Measurements from ENCODE around the gene PPP4R4.

PPP4R4 gene

GRCh38 chr14:94282991-94283723 lies 109.0 kb downstream of the PPP4R4 start:
- no peaks in the 10 kb centered on the region for H3K9me3 ChIP-seq
- no peak overlapping the region for H3K4me3 ChIP-seq (ENCODE audit: low read depth in 1 of 2, low read length in 1 of 2)
- H3K36me3 ChIP-seq = no peaks in the 10 kb centered on the region
- peaks cover 18% of the 10 kb centered on the region for H3K27me3 ChIP-seq
- H3K4me1 ChIP-seq (ENCODE audit: control insufficient read depth in 1 of 2, insufficient read depth in 1 of 2, low read depth in 1 of 2, low read length in 1 of 2) = no peaks in the 10 kb centered on the region
- TF ChIP-seq, protein P1, sequence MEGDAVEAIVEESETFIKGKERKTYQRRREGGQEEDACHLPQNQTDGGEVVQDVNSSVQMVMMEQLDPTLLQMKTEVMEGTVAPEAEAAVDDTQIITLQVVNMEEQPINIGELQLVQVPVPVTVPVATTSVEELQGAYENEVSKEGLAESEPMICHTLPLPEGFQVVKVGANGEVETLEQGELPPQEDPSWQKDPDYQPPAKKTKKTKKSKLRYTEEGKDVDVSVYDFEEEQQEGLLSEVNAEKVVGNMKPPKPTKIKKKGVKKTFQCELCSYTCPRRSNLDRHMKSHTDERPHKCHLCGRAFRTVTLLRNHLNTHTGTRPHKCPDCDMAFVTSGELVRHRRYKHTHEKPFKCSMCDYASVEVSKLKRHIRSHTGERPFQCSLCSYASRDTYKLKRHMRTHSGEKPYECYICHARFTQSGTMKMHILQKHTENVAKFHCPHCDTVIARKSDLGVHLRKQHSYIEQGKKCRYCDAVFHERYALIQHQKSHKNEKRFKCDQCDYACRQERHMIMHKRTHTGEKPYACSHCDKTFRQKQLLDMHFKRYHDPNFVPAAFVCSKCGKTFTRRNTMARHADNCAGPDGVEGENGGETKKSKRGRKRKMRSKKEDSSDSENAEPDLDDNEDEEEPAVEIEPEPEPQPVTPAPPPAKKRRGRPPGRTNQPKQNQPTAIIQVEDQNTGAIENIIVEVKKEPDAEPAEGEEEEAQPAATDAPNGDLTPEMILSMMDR (IDR thresholded peaks at IDR 0.05) = no peak
- no peak overlapping the region for H3K27ac ChIP-seq

DNA sequence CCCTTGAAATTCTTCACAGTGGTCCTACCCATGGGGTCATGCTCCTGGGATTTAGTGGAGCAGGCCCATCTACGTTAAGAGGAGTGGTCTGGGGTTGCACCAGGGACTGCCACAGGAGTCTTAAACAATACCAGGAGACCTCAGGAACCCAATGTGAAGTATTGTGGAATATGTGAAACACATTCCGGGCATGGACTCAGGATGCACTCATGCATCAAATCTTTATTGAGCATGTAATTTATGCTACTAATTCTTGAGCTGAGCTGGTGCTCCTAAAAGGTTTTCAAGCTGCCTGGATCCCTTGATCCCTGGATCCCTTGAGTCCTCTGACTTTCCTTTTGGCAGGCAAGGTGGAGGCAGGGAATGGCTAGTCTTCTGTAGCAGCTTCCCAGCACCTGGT lies 110.1 kb downstream of the PPP4R4 start:
- Histone ChIP-seq H3K4me3 (ENCODE audit: low read depth in 1 of 2, low read length in 1 of 2) (no peak overlapping the region), H3K27ac (no peak overlapping the region), H3K36me3 (no peaks in the 10 kb centered on the region), H3K27me3 (peaks cover 10% of the 10 kb centered on the region), H3K9me3 (no peaks in the 10 kb centered on the region), H3K4me1 (ENCODE audit: control insufficient read depth in 1 of 2, insufficient read depth in 1 of 2, low read depth in 1 of 2, low read length in 1 of 2) (no peaks in the 10 kb centered on the region)
- TF ChIP-seq, protein P1 (IDR thresholded peaks at IDR 0.05) = no peak

GRCh38 chr14:94285158-94285557 lies 111.0 kb downstream of the PPP4R4 start:
- Histone ChIP-seq H3K27me3 (peaks cover 10% of the 10 kb centered on the region), H3K4me1 (ENCODE audit: control insufficient read depth in 1 of 2, insufficient read depth in 1 of 2, low read depth in 1 of 2, low read length in 1 of 2) (no peaks in the 10 kb centered on the region), H3K9me3 (no peaks in the 10 kb centered on the region), H3K36me3 (no peaks in the 10 kb centered on the region), H3K4me3 (ENCODE audit: low read depth in 1 of 2, low read length in 1 of 2) (no peak overlapping the region), H3K27ac (no peak overlapping the region)
- TF ChIP-seq, protein P1 (IDR thresholded peaks at IDR 0.05) = no peak

DNA sequence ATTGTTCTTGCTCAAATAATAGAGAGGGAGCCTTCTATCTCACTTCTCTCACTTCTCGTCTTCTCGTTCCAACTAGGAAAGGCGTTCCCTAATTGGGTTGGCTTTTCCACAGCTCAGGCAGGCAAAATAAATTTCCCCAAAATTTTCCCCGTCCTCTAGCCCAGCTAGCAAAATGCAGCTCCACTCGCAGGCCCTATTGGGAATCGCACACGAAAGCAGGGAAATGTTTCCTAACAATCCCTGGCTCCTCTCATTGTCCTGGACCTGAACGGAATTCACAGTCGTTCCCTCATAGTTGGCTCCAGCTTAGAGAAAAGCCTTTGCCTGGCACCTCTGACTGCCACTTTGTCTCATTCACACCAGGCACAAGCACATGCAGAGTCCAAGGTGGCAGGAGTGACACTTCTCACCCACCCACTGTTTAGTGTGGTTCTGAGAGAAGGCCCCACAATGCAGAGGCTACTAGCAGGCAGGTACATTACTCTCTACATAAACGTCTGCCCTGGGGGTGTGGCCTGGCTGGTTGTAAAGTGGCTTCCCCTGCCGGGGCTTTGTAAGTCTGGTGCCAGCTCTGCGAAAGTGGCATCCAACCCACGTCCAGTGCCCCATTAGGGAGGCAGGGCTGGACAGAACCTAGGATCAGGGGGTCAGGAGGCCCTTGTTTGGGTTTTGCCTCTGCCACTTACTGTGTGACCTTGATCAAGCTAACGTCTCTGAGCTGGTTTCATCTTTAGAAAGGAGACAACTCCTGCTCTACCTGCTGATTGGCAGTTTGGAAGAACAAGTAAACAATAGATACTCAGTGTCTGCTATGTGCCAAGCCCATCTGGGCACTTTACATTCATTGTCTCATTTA lies 114.7 kb downstream of the PPP4R4 start:
- Histone ChIP-seq H3K9me3 (no peaks in the 10 kb centered on the region), H3K4me3 (ENCODE audit: low read depth in 1 of 2, low read length in 1 of 2) (no peak overlapping the region), H3K27me3 (peaks cover 10% of the 10 kb centered on the region), H3K27ac (no peak overlapping the region), H3K36me3 (no peaks in the 10 kb centered on the region), H3K4me1 (ENCODE audit: control insufficient read depth in 1 of 2, insufficient read depth in 1 of 2, low read depth in 1 of 2, low read length in 1 of 2) (no peaks in the 10 kb centered on the region)
- TF ChIP-seq, protein P1 (IDR thresholded peaks at IDR 0.05) = no peak

DNA sequence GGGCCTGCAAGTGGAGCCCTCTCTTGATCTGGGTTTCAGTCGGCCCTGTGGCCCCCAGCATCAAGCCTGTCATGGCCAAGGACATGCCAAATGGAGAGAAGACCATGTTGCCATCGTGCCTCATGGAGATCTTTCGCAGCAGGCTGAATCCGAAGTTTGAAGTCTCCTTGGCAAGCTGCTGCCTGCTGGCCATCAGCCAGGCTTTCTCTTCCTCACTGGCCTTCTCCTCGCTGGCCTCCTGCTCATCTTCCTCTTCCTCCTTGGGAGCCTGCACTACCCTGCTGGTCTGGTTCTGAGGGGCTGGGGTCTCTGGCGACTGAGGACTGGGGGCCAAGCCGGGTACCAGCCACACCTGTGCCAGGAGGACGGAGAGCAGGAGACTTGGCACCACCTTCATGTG lies 116.1 kb downstream of the PPP4R4 start:
- no peaks in the 10 kb centered on the region for H3K9me3 ChIP-seq
- peaks cover 5% of the 10 kb centered on the region for H3K27me3 ChIP-seq
- H3K36me3 ChIP-seq = no peaks in the 10 kb centered on the region
- no peak overlapping the region for H3K27ac ChIP-seq
- no peaks in the 10 kb centered on the region for H3K4me1 ChIP-seq (ENCODE audit: control insufficient read depth in 1 of 2, insufficient read depth in 1 of 2, low read depth in 1 of 2, low read length in 1 of 2)
- H3K4me3 ChIP-seq (ENCODE audit: low read depth in 1 of 2, low read length in 1 of 2) = no peak overlapping the region
- TF ChIP-seq, protein P1 (IDR thresholded peaks at IDR 0.05) = no peak
